ENCODE measurements around the gene KCNF1.

KCNF1 gene

DNA sequence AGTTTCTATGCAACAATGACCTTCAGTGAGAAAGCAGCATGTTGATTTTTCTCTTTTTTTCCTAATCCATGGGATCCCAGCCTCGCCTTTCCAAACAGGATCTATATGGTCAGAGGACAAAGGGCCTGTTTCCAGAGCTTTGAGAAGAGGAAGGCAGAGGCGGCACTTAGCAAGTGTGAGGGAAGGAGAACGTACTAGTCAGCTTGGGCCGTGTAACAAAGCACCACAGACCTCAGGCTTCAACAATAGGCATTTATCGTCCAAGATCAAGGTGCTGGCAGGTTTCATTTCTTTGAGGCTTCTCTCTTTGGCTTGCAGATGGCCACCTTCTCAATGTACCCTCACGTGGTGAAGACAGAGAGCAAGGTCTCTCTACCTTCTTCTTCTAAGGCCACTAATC is 7.3 kb upstream of the KCNF1 start:
- DNase-seq (ENCODE audit: insufficient read length, low spot score) (no peak), FAIRE-seq (no peak)
- no peak for TF ChIP-seq CTCF (IDR thresholded peaks at IDR 0.05; ENCODE audit: insufficient read depth, missing control alignments)

- FAIRE-seq = no peak
- TF ChIP-seq CTCF (IDR thresholded peaks at IDR 0.05; ENCODE audit: insufficient read depth, missing control alignments) = no peak
- DNase-seq (ENCODE audit: insufficient read length, low spot score) = no peak
Measured at GRCh38 chr2:10905006-10905861, 6.5 kb upstream of the KCNF1 start.

DNA sequence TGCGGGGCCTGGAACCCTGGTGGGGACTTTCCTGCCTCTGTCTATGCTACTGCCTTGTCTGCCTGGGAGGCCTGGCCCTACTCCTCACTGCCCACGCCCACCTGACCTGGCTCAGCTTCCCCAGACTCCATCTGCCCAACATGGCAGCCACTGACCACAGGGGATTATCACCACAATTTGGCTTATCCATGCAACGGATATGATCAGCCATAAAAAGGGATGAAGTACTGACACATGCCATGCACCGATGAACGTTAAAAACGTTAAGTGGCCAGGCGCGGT is 5.9 kb upstream of the KCNF1 start:
- DNase-seq (ENCODE audit: insufficient read length, low spot score) = no peak
- TF ChIP-seq CTCF (IDR thresholded peaks at IDR 0.05; ENCODE audit: insufficient read depth, missing control alignments) = no peak
- no peak for FAIRE-seq

DNA sequence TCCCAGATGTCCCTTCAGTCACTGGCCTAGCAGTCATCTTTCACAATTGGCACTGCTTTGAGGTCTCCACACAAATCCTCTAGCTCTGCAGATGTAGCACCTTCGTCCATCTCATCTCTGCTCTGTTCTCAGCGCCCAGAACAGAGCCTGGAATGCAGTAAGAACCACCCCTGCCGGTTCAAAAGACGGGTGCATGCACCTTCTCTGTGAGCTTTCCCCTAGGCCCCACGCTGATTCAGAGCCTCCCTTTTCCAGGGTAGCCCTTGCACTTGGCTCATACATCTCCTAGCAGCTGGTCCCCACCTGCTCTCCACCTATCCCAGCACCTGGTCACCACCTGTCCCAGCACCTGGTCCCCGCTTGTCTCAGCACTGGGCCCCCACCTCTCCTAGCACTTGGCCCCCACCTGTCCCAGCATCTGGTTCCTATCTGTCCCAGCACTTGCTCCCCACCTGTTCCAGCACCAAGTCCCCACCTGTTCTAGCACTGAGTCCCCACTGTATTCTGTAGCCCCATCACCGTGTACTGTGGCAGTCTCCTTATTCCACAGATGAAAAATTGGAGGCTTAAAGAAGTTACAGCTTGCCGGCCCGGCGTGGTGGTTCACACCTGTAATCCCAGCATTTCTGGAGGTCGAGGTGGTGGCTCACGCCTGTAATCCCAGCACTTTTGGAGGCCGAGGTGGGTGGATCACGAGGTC is 4.7 kb upstream of the KCNF1 start:
- no peak for DNase-seq (ENCODE audit: insufficient read length, low spot score)
- TF ChIP-seq CTCF (IDR thresholded peaks at IDR 0.05; ENCODE audit: insufficient read depth, missing control alignments) = no peak
- FAIRE-seq = no peak

DNA sequence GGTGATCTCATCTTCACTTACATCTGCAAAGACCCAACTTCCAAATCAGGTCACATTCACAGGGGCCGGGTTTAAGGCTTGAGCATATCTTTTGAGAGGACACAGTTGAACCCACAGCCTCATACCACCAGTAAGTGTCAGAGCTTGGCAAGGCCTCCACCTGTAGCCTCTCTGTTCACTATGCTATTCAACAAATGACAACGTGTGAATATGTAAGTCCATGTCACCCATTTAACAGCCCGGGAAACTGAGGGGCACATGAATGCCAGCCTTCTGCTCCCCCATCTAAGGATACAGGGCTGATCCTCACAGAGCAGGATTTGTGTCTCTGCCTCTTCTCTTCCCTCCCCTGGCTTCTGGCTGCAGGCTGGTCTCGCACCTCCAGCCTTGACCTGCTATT is 3.5 kb upstream of the KCNF1 start:
- FAIRE-seq (no peak), DNase-seq (ENCODE audit: insufficient read length, low spot score) (no peak)
- no peak for TF ChIP-seq CTCF (IDR thresholded peaks at IDR 0.05; ENCODE audit: insufficient read depth, missing control alignments)

DNA sequence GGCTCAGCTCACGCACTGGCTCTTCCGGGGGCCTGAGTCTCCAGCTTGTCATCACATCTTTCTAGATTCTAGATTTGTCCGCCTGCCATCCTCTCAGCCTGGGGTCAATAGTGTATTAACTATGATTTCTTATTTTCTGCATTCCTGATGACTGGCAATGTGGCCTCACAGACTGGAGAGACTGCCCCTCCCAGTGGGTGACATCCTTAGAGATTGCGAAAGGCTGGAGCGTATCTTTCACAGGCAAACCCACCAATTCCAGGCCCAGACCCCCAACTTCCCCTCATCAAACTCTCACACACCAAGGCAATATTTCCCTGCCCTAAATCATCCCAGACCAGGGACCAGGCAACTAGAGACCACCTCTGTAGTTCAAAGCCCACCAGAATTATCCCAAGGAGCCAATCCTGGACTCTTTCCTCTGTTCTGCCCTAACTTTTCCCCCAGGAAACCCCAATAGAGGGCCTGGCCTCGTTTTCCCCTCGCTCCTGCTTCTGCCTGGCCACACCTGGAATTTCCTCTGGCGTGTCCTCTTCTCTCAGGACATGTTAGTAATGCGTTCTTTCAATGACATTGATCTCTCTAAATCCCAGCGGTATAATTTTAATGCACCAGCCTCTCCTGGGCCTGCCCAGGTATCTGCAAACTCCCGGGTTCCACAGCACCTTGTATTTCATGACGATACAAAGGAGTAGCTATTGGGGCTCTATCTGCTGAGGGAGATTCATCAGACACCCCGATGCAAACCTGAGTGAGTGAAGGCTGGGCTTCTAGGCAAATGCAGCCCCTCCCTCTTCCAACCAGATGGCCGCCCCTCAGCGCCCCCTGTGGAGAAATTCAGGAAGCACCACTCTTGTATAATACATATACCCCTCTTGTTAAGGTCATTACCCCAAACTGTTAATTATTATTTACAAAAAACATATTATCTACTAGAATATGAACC is 2.4 kb upstream of the KCNF1 start:
- no peak for FAIRE-seq
- peak; percentile 55 for DNase-seq (ENCODE audit: insufficient read length, low spot score)
- peak; percentile 73 for TF ChIP-seq CTCF (IDR thresholded peaks at IDR 0.05; ENCODE audit: insufficient read depth, missing control alignments)

All from D721Med (cell line).